C4-2B (cell line): ENCODE results near the gene FANK1.

Source experiments
- CTCF ChIP-seq: fragments of 450-650 bp; conservative IDR thresholded peaks from 2 replicates; pipeline ENCODE4 v1.5.1; 2017; ENCODE audit warnings: mild to moderate bottlenecking
- ZFX ChIP-seq: fragments of 450-650 bp; IDR thresholded peaks from 2 replicates; pipeline ENCODE4 v1.6.1; 2017

- TF ChIP-seq CTCF (no peak), ZFX (no peak)
Measured at GRCh38 chr10:126015413-126015812, 119.0 kb downstream of the FANK1 start.
